ENCODE measurements around the gene LHPP. TPM values are rescaled to one million over a fixed set of nuclear protein-coding genes. Genes with fewer than 3 reads are reported as not detected.

Gene LHPP
- total RNA-seq, 1 experiment from 2014 or later: 3.7 TPM

DNA sequence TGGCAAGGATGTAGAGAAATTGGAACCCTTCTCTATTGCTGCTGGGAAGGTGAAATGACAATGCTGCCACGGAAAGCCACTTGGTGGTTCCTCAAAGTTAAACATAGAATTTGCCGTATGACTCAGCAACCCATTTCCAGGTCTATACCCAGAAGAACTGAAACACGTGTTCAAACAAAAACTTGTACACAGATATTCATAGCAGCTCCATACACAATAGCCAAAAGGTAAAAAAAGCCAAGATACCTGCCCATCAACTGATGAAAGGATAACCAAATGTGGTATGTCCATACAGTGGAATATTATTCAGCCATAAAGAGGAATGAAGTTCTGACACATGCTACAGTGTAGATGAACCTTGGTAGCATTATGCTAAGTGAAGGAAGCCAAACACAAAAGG, 39.1 kb downstream of the LHPP start:
- CTCF ChIA-PET: no interaction called here
- no peak overlapping the region for H3K27ac Mint-ChIP-seq (ENCODE audit: low read depth, unreplicated experiment)
- POLR2A ChIA-PET: no interaction called here
- TF ChIP-seq CTCF (IDR thresholded peaks at IDR 0.05; ENCODE audit: unreplicated experiment): no peak
- H3K27me3 Mint-ChIP-seq (ENCODE audit: insufficient read depth, unreplicated experiment): no peaks in the 10 kb centered on the region
- H3K9me3 Mint-ChIP-seq (ENCODE audit: unreplicated experiment): no peaks in the 10 kb centered on the region
- no peaks in the 10 kb centered on the region for H3K36me3 Mint-ChIP-seq (ENCODE audit: insufficient read depth, unreplicated experiment)
- no peak for DNase-seq (ENCODE audit: unreplicated experiment)
- intact Hi-C loops (cut with micrococcal nuclease): no loop called here
- H3K4me1 Mint-ChIP-seq (ENCODE audit: insufficient read depth, unreplicated experiment): no peaks in the 10 kb centered on the region
- no TSS peak for BruUV-seq (replicated peaks)
- no peak overlapping the region for H3K4me3 Mint-ChIP-seq (ENCODE audit: unreplicated experiment)

DNA sequence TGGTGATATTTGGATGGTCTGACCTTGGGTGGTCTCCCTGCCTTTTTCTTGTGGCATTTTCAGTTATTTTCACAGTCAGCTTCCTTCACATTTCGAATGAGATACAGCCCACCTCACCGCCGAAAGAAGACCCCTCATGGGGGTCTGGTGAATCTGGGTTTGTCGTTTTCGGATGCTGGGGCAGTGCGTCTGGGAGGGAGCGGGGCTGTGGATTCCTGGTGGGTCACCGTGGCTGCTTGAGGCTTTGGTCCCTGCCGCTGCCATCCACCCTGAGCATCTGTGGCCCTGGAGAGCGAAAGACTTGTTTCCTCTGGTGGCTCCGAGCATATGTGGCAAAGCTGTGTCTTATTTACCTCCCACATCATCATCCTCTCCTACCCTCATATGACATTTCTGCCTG, 43.1 kb downstream of the LHPP start:
- Mint-ChIP-seq H3K36me3 (ENCODE audit: insufficient read depth, unreplicated experiment) (no peaks in the 10 kb centered on the region), H3K4me1 (ENCODE audit: insufficient read depth, unreplicated experiment) (no peaks in the 10 kb centered on the region), H3K27ac (ENCODE audit: low read depth, unreplicated experiment) (no peak overlapping the region), H3K27me3 (ENCODE audit: insufficient read depth, unreplicated experiment) (no peaks in the 10 kb centered on the region), H3K9me3 (ENCODE audit: unreplicated experiment) (no peaks in the 10 kb centered on the region), H3K4me3 (ENCODE audit: unreplicated experiment) (no peak overlapping the region)
- no TSS peak for BruUV-seq (replicated peaks)
- DNase-seq (ENCODE audit: unreplicated experiment): no peak
- intact Hi-C loops (cut with micrococcal nuclease): no loop called here
- TF ChIP-seq CTCF (IDR thresholded peaks at IDR 0.05; ENCODE audit: unreplicated experiment): no peak
- CTCF ChIA-PET: no interaction called here
- POLR2A ChIA-PET: no interaction called here

DNA sequence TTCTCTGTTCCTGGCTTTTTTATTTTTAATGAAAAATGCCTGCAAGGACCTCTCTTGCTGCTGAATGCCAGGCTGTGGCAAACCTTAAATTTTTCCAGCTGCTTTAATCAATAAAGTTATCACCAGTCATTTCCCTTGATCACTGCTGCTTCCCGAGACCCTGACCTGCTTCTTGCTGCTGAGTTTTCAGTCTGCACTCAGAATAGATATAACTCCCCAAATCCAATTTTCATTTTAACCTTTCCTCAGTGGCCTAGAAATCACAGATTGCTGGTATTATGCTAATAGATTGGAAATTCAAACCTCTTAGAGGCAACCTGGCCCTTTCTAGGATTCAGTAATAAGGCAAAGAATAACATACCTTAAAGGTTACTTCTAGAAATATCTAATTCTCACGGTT, 43.7 kb downstream of the LHPP start:
- Mint-ChIP-seq H3K4me1 (ENCODE audit: insufficient read depth, unreplicated experiment) (peaks cover 2% of the 10 kb centered on the region), H3K4me3 (ENCODE audit: unreplicated experiment) (no peak overlapping the region), H3K36me3 (ENCODE audit: insufficient read depth, unreplicated experiment) (no peaks in the 10 kb centered on the region), H3K9me3 (ENCODE audit: unreplicated experiment) (no peaks in the 10 kb centered on the region), H3K27ac (ENCODE audit: low read depth, unreplicated experiment) (no peak overlapping the region), H3K27me3 (ENCODE audit: insufficient read depth, unreplicated experiment) (no peaks in the 10 kb centered on the region)
- TF ChIP-seq CTCF (IDR thresholded peaks at IDR 0.05; ENCODE audit: unreplicated experiment): no peak
- intact Hi-C loops (cut with micrococcal nuclease): no loop called here
- no TSS peak for BruUV-seq (replicated peaks)
- DNase-seq (ENCODE audit: unreplicated experiment): no peak
- CTCF ChIA-PET: interaction anchor here (0.6 kb wide), 1 partner anchor 481 kb away, joined by 4 read pairs; no protein-coding TSS in a partner anchor
- POLR2A ChIA-PET: interaction anchor here (1.0 kb wide), 1 partner anchor 25 kb away, joined by 3 read pairs; no protein-coding TSS in a partner anchor

DNA sequence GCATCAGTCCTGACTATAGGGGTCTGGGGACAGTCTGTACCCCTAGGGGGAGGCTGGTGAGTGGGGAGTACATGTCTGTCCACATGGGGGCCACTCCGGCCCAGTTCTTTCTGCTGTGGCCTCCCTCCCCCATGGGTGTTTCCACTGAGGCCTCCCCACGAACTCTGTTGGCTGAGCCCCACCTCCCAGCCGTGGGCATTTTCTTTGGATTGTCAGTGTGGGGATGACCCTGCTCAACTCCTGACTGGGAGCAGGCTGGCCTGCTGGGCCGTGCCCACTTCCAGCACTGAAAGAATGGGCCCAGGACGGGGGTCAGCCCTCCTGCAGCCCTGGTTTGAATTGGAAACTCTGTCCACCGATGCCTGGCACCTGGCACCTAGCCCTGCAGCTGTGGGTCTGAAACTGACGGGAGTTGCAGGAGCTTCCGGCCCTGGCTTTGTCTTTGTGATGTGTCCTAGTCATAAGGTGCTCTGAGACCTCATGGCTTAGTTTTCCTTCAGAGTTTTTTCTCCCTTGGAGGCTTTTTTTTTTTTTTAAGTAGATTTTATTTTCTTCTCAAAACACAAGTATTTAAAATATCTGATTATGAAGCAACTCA, 46.5 kb downstream of the LHPP start:
- Mint-ChIP-seq H3K4me3 (ENCODE audit: unreplicated experiment) (no peak overlapping the region), H3K9me3 (ENCODE audit: unreplicated experiment) (no peaks in the 10 kb centered on the region), H3K27me3 (ENCODE audit: insufficient read depth, unreplicated experiment) (no peaks in the 10 kb centered on the region), H3K27ac (ENCODE audit: low read depth, unreplicated experiment) (no peak overlapping the region), H3K36me3 (ENCODE audit: insufficient read depth, unreplicated experiment) (no peaks in the 10 kb centered on the region), H3K4me1 (ENCODE audit: insufficient read depth, unreplicated experiment) (peaks cover 5% of the 10 kb centered on the region)
- intact Hi-C loops (cut with micrococcal nuclease): no loop called here
- TF ChIP-seq CTCF (IDR thresholded peaks at IDR 0.05; ENCODE audit: unreplicated experiment): no peak
- POLR2A ChIA-PET: interaction anchor here (0.7 kb wide), 1 partner anchor 23 kb away, joined by 3 read pairs; no protein-coding TSS in a partner anchor
- CTCF ChIA-PET: interaction anchor here (0.6 kb wide), 1 partner anchor 1600 kb away, joined by 3 read pairs; no protein-coding TSS in a partner anchor
- no peak for DNase-seq (ENCODE audit: unreplicated experiment)
- BruUV-seq (replicated peaks): no TSS peak
